Endothelial cell of umbilical vein (primary cell): ENCODE data around the gene NCMAP.

Experiments
- CTCF ChIP-seq, 2 donors: IDR thresholded peaks; 1 replicate in 1 of 2; 2 replicates in 1 of 2; pipeline ENCODE4 v1.5.1; 2011; ENCODE audit warnings: low read length in 2 of 2, mild to moderate bottlenecking in 2 of 2, moderate library complexity in 2 of 2, control low read depth in 1 of 2, inconsistent platforms in 1 of 2, low read depth in 1 of 2; ENCODE audit not compliant: insufficient read depth in 1 of 2; ENCODE audit errors: extremely low read depth in 1 of 2
- EZH2 ChIP-seq: IDR thresholded peaks from 2 replicates; pipeline ENCODE4 v1.6.1; 2012; ENCODE audit warnings: borderline replicate concordance, low read depth, mild to moderate bottlenecking, moderate library complexity, low read length, inconsistent platforms; ENCODE audit not compliant: severe bottlenecking
- FOS ChIP-seq: IDR thresholded peaks from 2 replicates; pipeline ENCODE4 v1.6.1; 2011; ENCODE audit warnings: mild to moderate bottlenecking, low read length, moderate library complexity, borderline replicate concordance; ENCODE audit not compliant: insufficient read depth
- POLR2A ChIP-seq: IDR thresholded peaks from 2 replicates; pipeline ENCODE4 v1.6.1; 2012; ENCODE audit warnings: low read depth, mild to moderate bottlenecking, control low read depth, low read length
- POLR2AphosphoS5 ChIP-seq: IDR thresholded peaks from 2 replicates; pipeline ENCODE4 v1.6.1; 2012; ENCODE audit warnings: low read depth, mild to moderate bottlenecking, control low read depth, low read length, moderate library complexity; ENCODE audit not compliant: insufficient read depth

- TF ChIP-seq CTCF (IDR thresholded peaks at IDR 0.05; ENCODE audit: extremely low read depth in 1 of 2, insufficient read depth in 1 of 2, low read depth in 1 of 2, low read length in 2 of 2), result no peak
- no peak for TF ChIP-seq FOS
- no peak for TF ChIP-seq EZH2
- no peak for TF ChIP-seq POLR2A
- TF ChIP-seq POLR2AphosphoS5, result no peak
Observed at GRCh38 chr1:24639881-24640280, 84.0 kb downstream of the NCMAP start.
